ENCODE measurements around the gene ARHGAP28.
A peak's percentile ranks its signal among the peaks of the same experiment; 100 is the strongest.
"Not testable (repeated sequence)": the region's sequence is repeated elsewhere in the genome, so short reads cannot be mapped to it uniquely, and the experiment has no call there.

Gene ARHGAP28

GRCh38 chr18:6934859-6935258, 205.3 kb downstream of the ARHGAP28 start:
- DNase-seq (ENCODE audit: low spot score) = no peak

DNA sequence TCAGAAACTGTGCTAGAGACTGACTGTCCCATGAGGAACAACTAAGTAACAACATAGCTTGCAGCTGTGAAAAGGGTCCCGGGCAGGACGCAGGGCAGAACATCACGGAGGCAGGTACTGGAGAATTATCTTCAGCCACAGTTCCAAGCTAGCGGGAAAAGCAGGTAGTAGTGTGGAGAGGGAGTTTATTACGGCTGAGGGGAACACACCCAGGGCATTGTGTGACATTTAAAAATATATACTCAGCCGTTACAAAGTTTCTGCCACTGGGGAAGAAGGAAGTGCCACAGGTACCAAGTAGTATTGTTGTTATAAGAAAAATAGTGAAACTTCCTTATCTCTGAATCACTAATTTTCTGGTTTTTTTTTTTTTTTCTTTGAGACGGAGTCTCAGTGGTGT, 208.5 kb downstream of the ARHGAP28 start:
- DNase-seq (ENCODE audit: low spot score) = no peak

DNA sequence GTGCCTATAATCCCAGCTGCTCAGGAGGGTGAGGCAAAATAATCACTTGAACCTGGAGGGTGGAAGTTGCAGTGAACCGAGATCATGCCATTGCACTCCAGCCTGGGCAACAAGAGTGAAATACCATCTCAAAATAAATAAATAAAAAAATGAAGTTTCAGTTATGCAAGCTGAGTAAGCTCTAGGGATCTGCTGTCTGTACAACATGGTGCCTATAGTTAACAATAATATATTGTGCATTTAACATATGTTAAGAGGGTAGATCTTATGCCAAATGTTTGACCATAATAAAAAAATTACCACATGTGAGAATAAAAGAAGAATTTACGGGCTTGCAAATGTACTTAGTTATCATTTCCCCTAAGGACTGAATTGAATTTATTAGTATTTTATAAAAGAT, 208.9 kb downstream of the ARHGAP28 start:
- DNase-seq (ENCODE audit: low spot score) = not testable (repeated sequence)

GRCh38 chr18:6939972-6940371, 210.5 kb downstream of the ARHGAP28 start:
- no peak for DNase-seq (ENCODE audit: low spot score)

GRCh38 chr18:6940451-6940850, 210.9 kb downstream of the ARHGAP28 start:
- no peak for DNase-seq (ENCODE audit: low spot score)

DNA sequence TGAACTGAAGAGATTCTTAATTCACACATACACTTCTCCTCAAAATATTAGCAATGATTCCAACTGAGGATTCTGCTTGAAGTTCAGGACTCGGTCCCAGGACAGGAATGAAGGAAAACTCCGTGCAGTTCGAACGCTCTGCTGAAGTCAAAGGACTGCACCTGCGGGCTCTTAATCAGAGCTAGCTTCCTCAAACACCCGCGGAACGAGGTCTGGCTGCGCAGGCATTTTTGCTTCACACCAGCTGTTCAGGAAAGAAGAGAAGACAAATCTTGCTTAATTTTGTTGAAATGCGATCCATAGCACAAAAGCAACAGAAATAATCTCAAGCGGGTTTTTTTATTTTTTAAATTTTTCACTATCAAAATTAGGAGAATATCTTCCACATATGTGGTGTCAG, 212.5 kb downstream of the ARHGAP28 start:
- no peak for DNase-seq (ENCODE audit: low spot score)

GRCh38 chr18:6942742-6943141, 213.2 kb downstream of the ARHGAP28 start:
- DNase-seq (ENCODE audit: low spot score) = no peak

- DNase-seq (ENCODE audit: low spot score) = no peak
These were observed 213.6 kb downstream of the ARHGAP28 start for GRCh38 chr18:6943143-6943542.

DNA sequence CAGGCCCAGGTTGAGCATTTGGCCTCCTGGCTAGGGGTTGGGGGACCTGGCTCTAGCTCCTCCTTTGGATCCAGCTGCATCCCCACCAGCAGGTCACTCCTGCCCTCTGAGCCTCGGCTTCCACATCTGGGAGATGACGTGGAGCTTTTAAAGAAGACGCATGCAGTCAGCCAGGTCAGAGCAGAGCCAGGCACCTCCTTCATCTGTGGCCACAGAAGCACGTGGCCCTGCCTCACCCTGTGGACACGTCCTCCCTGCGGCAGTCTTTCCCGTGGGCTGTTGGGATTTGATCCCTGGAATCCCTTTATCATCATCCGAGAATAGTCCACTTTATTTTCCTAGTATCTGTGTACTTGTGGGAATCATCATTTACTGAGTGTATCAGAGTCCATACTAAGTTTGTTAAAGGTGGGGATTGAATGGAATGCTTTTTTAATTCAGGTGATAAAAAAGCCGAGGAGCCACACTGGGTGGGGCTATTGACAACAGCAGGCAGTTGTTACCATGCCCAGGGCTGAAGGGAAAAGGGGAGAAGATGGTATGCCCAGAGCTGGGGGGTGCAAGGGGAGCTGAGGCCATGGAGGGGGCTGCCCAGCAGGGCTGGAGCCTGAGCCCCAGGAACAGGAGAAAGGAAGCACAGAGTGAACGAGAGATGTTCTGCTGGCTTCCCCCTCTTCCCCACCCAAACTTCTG, 218.0 kb downstream of the ARHGAP28 start:
- DNase-seq (ENCODE audit: low spot score) = no peak

GRCh38 chr18:6948281-6949055, 219.0 kb downstream of the ARHGAP28 start:
- DNase-seq (ENCODE audit: low spot score) = no peak

GRCh38 chr18:6949800-6950586, 220.5 kb downstream of the ARHGAP28 start:
- DNase-seq (ENCODE audit: low spot score) = no peak

GRCh38 chr18:6950641-6951040, 221.1 kb downstream of the ARHGAP28 start:
- DNase-seq (ENCODE audit: low spot score) = no peak

DNA sequence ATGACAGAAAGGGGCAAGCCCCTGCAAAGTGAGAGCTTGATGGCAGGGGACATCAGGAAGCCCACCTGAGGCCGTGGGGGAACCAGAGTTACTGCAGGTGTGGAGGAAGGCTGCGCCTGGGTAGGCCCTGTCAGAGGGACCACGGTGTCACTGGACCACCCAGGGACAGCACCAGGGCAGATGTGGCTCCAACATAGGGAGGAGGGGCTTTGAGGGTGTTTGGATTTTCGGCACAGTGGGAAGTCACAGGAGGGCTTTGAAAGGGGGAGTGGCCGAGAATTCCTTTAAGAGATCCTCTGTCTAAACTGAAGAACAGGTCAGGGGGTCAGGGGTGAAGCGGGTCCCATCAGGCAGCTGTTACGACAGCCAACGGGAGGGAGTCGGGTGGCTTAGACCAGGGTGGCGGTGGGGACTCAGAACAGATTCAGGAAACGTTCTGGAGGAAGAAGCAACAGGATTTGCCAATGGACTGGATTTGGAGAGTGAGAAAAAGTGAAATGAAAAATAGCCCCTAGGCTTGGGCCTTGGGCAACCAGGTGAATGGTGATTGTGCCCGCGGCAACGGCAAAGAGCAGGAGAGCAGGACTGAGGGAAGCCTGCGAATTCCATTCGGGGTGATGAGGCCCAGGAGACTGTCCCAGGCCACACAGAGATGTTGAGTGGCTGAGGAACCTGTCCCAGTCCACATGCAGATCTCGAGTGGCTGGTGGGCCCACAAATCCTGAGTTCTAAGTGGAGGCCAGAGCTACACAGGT, 222.0 kb downstream of the ARHGAP28 start:
- DNase-seq (ENCODE audit: low spot score) = no peak

DNA sequence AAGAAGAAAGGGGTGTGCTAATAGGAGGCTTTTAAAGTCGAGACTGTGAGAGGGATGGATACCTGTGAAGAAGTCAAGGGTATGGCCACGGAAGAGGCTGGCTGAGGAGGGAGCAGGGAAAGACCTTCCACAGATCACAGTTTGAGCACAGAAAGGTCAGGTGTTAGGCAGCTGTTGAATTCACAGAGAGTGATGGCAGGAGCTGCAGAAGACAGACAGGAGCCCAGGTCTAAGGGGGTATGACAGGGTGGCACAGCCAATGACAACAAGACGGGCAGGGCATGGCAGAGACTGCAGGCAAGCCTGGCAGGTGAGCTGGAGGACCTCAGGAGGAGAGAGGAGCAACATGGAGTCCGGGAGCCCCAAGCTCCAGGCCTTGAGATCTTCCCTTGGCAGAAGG, 225.0 kb downstream of the ARHGAP28 start:
- DNase-seq (ENCODE audit: low spot score) = no peak

GRCh38 chr18:6955304-6955703, 225.8 kb downstream of the ARHGAP28 start:
- no peak for DNase-seq (ENCODE audit: low spot score)

DNA sequence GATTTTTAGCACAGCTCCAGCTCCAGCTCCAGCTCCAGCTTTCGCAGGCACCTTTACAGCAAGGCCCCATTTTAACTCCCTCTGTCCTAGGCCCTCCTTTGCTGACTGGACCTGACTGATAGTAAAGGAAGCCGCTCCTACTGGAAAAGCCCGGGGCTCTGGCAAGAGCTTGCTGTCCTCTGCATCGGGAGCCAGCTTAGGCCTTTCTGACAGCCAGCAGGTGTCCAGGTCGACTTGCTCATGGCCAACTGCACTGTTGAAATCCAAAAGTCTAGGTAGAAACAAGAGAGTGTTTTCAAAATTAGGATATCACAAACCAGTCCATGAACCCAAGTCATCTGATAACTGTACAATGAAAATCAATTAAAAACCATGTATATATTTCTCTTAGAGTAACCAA, 227.0 kb downstream of the ARHGAP28 start:
- DNase-seq (ENCODE audit: low spot score) = no peak

DNA sequence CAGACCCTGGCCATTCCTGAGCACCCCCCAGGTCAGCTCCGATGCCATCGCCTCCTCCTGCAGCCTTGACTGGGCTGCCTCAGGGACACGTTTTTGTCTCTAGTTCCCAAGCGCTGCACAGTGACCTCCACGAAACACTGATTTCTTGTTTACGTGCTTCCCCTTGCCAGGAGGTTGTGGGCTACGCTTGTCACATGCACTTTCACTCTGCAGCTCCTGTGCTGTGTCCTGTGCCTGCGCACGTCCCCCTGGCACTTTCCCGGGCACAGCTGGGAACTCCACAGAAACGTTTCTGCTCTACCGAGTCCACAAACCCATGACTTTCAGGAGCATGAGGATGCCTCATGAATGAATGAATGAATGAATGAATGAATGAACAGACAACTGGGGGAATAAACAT, 227.5 kb downstream of the ARHGAP28 start:
- DNase-seq (ENCODE audit: low spot score) = no peak

- no peak for DNase-seq (ENCODE audit: low spot score)
These were observed 229.6 kb downstream of the ARHGAP28 start for GRCh38 chr18:6959110-6959509.

- DNase-seq (ENCODE audit: low spot score) = no peak
These were observed 230.6 kb downstream of the ARHGAP28 start for GRCh38 chr18:6960124-6960523.

- peak; percentile 42 for DNase-seq (ENCODE audit: low spot score)
These were observed 231.1 kb downstream of the ARHGAP28 start for GRCh38 chr18:6960656-6961055.

DNA sequence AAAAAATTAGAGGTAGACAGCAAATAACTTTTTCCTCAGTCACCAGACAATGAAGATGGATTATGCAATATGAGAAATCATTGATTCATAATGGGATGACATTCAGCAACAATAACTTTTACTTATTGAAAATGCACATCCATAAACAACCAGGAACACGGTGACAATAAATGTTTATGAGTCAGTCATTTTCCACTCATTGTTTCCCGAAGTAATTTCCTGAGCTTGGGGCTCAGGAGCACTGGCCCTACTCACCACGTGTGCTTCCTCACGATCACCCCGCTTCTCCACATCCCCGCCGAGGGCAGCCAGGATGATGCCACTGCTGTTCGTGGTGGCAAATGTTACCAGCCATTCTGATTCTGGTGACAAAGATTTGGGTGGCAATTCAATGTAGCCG, 231.8 kb downstream of the ARHGAP28 start:
- DNase-seq (ENCODE audit: low spot score) = no peak
